ENCODE measurements around the gene STAT3.
"Not testable (repeated sequence)": the region's sequence is repeated elsewhere in the genome, so short reads cannot be mapped to it uniquely, and the experiment has no call there.

Gene STAT3

GRCh38 chr17:42388381-42389134, at the start of gene STAT3:
Gene STAT3 (minus strand): TSS chr17:42388442. CDS start chr17:42348516, 39,926 bp downstream.
- peak; percentile 100 for DNase-seq (ENCODE audit: low spot score)

- no peak for DNase-seq (ENCODE audit: low spot score)
Observed at GRCh38 chr17:42436391-42436790, 48.1 kb upstream of the STAT3 start.

DNA sequence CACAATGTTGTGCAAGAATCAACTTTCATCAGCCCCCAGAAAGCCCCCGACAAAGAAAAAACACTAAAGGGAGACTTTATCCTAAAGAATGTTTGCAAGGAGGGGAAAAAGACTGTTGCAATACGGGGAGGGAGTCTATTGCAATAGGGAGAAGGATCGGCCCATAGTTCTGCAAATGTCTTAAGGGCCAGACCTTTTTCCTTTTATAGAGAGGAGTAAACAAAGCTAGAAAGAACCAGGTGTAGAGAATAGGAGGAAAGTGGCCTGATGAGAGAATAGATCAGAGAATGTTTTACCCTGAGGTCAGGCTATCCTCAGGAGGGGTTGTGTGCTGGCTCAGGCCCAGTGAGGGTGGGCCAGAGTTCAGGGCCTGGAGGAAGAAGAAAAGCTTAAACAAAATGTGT, 43.5 kb upstream of the STAT3 start:
- DNase-seq (ENCODE audit: low spot score) = no peak

DNA sequence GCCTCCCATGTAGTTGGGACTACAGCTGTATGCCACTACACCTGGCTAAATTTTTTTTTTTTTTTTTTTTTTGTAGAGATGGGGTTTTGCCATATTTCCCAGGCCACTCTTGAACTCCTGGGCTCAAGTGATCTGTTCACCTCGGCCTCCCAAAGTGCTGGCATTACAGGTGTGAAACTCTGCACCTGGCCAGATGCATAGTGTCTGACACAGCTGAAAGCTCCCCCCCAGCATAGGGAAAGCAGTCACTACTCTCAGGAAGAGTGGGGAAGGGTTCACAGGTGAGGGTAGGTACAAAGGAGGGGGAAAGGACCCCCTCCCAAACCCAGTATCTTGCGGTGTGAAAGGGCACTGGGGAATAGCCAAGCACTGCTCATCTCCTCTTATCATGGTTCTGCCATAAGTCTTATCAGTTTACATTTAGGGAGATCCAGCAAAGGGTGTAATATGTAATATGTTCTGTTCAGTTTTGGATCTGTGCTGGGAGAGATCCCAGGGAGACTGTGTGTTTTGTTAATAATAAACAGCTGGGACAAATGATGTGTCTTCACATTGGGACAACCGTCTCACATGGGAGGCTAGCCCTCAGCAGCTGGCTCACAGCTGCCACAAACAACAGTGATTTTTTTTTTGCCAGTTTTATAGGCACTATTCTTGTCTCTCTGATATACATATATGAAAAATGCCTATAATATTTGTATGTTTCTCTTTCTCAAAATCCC, 41.6 kb upstream of the STAT3 start:
- no peak for DNase-seq (ENCODE audit: low spot score)

DNA sequence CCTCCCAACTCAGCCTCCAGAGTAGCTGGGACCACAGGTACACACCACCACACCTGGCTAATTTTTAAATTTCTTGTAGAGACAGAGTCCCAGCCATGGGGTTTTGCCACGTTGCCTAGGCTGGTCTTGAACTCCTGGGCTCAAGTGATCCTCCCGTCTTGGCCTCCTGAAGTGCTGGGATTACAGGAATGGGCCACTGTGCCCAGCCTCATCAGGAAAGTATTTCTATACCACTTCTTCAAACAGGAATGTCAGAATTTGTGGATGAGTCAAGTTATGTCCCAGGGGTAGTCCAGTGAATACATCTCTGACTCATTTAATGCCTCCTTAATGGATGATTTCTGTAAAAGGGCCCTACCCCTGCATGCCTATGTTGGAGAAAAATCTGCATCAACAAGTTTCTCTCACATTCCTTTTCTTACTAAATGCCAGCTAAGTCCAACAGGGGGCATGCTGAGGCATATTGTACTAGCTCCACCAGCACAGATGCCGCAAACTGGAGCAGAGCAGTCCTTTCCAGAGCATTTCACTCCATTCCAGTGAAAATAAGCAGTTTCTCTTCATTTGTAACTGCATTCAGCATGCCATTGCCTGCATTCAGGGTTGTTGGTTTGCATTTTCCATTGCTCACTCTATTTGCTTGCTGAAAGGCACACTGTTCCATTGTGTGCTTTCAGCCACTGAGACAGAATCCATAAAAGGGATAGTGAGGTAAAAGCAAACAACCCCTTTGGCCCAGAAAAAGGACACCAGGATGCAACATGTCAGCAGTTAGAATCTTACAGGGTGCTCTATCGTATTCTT, 40.1 kb upstream of the STAT3 start:
- peak; percentile 39 for DNase-seq (ENCODE audit: low spot score)

- no peak for DNase-seq (ENCODE audit: low spot score)
Observed at GRCh38 chr17:42424991-42425610, 36.9 kb upstream of the STAT3 start.

- no peak for DNase-seq (ENCODE audit: low spot score)
Observed at GRCh38 chr17:42423766-42424165, 35.5 kb upstream of the STAT3 start.

DNA sequence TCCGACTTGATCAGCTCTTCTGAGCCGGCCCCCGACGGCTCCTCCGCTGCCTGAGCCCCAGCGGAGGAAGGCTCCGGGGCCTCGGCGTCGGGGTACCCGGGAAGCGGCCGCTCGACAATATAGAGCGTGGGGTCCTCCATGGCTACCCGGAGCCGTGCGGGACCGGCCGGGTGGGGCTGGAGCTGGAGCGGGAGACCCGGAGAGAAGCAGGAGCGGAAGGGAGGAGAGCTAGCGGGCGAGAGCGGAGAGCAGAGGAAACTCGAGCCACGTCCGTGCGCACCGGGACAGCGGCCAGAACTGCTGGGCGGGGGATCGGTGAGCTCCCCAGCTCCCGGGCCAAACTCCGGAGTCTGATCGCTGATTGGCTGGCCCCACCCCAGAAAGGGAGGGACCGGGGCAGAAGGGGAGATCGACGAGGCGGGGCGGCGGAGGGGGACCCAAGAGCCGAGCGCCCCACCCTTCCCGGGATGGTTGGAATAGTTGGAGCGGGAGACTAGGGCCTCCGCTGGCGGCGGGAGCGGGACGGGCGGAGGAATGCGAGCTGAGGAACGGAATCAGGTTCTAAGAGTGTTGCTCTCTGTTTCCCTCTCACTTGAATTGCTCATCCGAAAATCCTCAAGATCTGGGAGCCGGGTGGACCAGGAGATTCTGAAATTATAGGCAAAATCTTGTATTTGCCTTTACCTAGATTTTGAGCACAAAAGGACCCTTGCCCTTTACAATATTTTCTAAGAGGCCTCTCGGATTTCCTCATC, 34.9 kb upstream of the STAT3 start, which contains the start of gene CAVIN1:
Gene CAVIN1, minus strand, starts transcription at position 299 of the 755 bp plus-strand sequence. Its CDS starts 159 bp downstream, at position 140.
- DNase-seq (ENCODE audit: low spot score) = no peak

GRCh38 chr17:42422412-42422957, 34.2 kb upstream of the STAT3 start:
- peak; percentile 13 for DNase-seq (ENCODE audit: low spot score)

DNA sequence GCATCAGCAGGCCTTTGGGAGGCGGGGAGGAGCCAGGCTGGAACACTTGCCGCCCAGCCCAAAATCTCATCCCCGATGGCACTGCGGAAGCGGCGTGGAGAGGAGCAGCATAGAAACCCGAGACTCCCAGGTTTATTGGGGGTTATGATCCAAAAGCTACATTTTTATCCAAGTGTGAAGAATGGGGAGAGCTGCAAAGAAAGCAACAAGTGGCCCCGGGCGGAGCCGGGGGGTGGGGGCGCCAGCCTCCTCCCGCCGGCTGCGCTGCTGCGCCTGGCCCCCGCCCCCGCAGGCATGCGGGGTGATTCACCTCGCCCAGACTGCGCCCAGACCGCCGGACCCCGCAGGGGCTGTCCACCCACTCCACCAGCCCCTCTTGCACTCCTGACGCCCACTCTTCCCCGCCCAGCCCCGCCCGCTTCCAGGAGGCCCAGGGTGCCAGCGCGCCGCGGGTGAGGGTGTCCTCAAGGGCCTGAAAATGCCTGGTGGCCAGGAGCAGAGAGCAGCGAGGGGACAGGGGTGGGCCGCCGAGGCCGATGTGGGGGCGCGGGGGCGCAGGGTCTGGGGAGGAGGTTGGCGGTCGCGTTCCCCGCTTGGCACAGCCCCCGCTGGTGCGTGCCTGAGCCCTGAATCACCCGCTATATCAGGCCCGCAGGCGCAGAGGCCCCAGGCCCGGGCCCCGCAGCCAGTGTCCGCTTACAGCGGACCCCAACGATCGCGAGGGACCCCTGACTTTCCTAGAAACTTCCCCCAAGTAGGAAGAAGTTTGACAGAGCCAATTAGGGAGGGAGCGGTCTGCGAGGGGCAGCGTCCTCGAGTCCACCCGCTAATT, 33.5 kb upstream of the STAT3 start:
- DNase-seq (ENCODE audit: low spot score) = no peak

- no peak for DNase-seq (ENCODE audit: low spot score)
Observed at GRCh38 chr17:42421136-42421506, 32.9 kb upstream of the STAT3 start.

DNA sequence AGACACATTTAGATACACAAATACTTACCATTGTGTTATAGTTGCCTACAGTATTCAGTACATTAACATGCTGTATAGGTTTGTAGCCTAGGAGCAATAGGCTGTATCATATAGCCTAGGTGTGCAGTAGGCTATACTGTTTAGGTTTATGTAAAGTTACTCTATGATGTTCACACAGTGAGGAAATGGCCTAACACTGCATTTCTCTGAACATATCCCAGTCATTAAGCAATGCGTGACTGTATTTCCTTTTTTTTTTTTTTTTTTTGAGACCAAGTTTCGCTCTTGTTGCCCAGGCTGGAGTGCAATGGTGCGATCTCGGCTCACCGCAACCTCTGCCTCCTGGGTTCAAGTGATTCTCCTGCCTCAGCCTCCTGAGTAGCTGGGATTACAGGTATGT, 29.7 kb upstream of the STAT3 start:
- not testable (repeated sequence) for DNase-seq (ENCODE audit: low spot score)

GRCh38 chr17:42414704-42415409, 26.6 kb upstream of the STAT3 start:
- peak; percentile 33 for DNase-seq (ENCODE audit: low spot score)

DNA sequence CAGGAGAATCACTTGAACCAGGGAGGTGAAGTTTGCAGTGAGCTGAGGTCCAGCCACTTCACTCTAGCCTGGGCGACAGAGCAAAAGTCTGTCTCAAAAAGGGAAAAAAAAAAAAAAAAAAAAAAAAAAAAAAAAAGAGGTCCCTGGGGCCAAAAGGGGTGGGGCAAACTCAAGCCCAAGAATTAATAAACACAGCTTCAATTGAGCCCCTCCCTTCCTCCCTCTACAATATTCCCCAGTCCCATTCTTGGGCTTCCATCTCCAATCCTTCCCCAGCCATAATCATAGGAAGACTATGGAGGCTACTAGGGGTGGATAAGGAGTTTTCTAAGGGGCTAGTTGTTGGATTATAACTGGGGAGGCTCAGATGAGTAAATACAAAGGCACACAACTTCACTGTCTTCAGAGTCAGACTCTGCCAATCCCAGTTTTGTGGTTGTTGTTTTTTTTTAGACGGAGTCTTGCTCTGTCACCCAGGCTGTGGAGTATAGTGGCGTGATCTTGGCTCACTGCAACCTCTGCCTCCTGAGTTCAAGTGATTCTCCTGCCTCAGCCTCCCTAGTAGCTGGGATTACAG, 25.3 kb upstream of the STAT3 start:
- no peak for DNase-seq (ENCODE audit: low spot score)

DNA sequence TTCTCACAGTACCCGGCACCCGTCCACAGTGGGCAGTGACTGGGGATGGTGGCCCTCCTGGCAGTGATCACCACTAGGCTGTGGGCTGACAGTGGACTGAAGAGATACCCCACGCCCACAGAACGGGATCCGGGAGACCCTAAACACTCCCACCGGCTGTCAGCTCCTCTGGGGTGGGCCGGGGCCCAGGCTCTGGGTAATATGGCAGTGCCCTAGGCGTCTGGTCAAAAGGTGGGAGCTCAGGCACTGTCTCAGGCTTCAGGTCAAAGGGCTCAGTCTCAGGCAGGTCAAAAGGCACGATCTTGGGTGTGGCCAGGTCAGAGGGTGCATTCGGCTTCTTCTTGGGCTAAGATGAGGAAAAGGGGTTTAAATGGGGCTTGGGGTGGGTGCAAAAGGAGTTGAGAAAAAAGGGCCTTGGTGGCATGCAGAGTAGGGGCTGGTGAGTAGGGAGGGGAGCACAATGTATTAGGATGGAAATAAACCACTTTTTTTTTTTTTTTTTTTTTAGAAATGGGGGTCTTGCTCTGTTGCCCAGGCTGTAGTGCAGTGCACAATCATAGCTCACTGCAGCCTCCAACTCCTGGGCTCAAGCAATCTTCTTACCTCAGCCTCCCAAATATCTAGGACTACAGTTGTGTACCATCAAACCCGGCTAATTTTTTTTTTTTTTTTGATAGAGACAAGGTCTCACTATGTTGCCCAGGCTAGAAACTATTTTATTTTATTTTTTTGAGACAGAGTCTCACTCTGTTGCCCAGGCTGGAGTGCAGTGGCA, 23.9 kb upstream of the STAT3 start:
- DNase-seq (ENCODE audit: low spot score) = no peak

GRCh38 chr17:42411361-42411760, 23.1 kb upstream of the STAT3 start:
- no peak for DNase-seq (ENCODE audit: low spot score)

- DNase-seq (ENCODE audit: low spot score) = no peak
Observed at GRCh38 chr17:42410319-42410685, 22.1 kb upstream of the STAT3 start.

DNA sequence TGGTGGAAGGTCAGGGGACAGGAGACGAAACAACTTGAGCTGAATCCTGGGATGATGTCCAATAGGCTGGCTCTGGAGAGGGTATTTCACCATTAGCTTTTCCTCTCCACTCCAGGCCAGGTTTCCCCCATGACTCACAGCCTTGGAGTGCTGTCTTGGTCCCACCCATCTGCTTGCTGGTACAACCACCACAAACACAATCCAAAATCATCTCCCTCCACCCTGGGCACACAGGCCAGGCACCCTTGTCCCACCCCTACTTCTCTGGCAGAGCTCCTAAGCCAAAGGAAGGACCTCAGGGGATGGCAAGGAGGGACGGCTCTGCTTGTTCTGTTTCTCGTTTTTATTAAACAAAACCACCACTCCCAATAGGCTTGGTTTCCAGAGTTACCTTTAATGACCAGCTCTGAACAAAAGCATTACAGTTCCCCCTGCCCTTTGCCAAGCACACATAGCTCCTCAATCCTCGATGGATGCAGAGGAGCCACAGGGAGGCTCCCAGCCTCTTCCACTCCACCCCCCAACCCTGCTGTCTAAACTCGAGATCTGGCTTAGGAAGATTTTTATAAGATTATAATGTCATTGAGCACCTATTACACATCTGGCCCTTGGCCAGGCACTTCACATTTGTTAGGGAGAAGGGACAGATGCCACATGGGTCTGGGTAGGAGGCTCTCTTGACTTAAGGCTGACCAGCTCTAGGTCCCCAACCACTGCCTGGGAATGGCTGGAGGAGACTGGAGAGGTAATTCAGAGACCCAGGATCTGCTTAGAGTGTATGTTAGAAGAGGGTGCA, 21.5 kb upstream of the STAT3 start:
- no peak for DNase-seq (ENCODE audit: low spot score)

Data from activated CD4-positive, alpha-beta T cell treated with anti-CD3 and anti-CD28 coated beads, Interleukin-2, Interleukin-4, amounts not matched to agents 100 ng/mL and 50 ng/mL, durations not matched to agents 16 hours and 8 hours (primary cell).